ENCODE measurements around the gene PRICKLE4. TPM values are rescaled to one million over a fixed set of nuclear protein-coding genes. Genes with fewer than 3 reads are reported as not detected.
A peak's percentile ranks its signal among the peaks of the same experiment; 100 is the strongest.

The PRICKLE4 gene
- total and polyA plus RNA-seq, 2 of the 13 experiments (the other 11 are each of a cell fraction or from before 2014, with no cell fraction given), result 0.92 to 1.2 TPM

GRCh38 chr6:41801380-41801779 is 20.8 kb downstream of the PRICKLE4 start (continued):
- TF ChIP-seq E2F1 (CRISPR knock-in tag; IDR thresholded peaks at IDR 0.05), result no peak
- no peak for TF ChIP-seq PREB (CRISPR knock-in tag; IDR thresholded peaks at IDR 0.05)
- TF ChIP-seq ZNF747 (CRISPR knock-in tag; IDR thresholded peaks at IDR 0.05; ENCODE audit: borderline replicate concordance), result no peak
- no peak for TF ChIP-seq ZNF121 (CRISPR knock-in tag; IDR thresholded peaks at IDR 0.05)
- peak; percentile 23; the same call in 1 of the 2 replicates for TF ChIP-seq CTCF (CRISPR knock-in tag; IDR thresholded peaks at IDR 0.05)
- peak; percentile 38; the same call in 1 of the 2 replicates for TF ChIP-seq STAG1 (CRISPR knock-in tag; IDR thresholded peaks at IDR 0.05)
- no peak for TF ChIP-seq CBX2 (IDR thresholded peaks at IDR 0.05; ENCODE audit: low read depth, low read length)
- TF ChIP-seq CBX2 (CRISPR knock-in tag; IDR thresholded peaks at IDR 0.05; ENCODE audit: low read depth), result no peak
- no peak for TF ChIP-seq AGO2 (optimal IDR thresholded peaks at IDR 0.05; ENCODE audit: low read depth, low read length)
- TF ChIP-seq PHB2 (IDR thresholded peaks at IDR 0.05; ENCODE audit: partially characterized antibody), result no peak
- TF ChIP-seq PRPF4 (IDR thresholded peaks at IDR 0.05; ENCODE audit: low read depth, low read length, poor library complexity, severe bottlenecking), result no peak

Measured in HepG2 (cell line).